Ecto neural progenitor cell (in vitro differentiated cells): ENCODE measurements around the gene FAHD2A.
"Not testable (repeated sequence)": the region's sequence is repeated elsewhere in the genome, so short reads cannot be mapped to it uniquely, and the experiment has no call there.

Experiments
- DNase-seq: peaks from one replicate; pipeline ENCODE4 v3.0.0-alpha.2; 2018; ENCODE audit warnings: low spot score

The FAHD2A gene

GRCh38 chr2:95402370-95403203 is at the start of gene FAHD2A:
TSS of gene FAHD2A (plus strand) at chr2:95402708. CDS start at chr2:95405559, 2,851 bp downstream.
- peak; percentile 97 for DNase-seq

GRCh38 chr2:95353055-95353575 is 49.4 kb upstream of the FAHD2A start:
- peak; percentile 26 for DNase-seq

- peak; percentile 29 for DNase-seq
Measured at GRCh38 chr2:95353613-95354468, 48.7 kb upstream of the FAHD2A start.

- DNase-seq = no peak
Measured at GRCh38 chr2:95354469-95354901, 48.0 kb upstream of the FAHD2A start.

- DNase-seq = peak; percentile 20
Measured at GRCh38 chr2:95354925-95355324, 47.6 kb upstream of the FAHD2A start.

GRCh38 chr2:95355486-95355885 is 47.0 kb upstream of the FAHD2A start:
- not testable (repeated sequence) for DNase-seq

GRCh38 chr2:95356821-95357700 is 45.4 kb upstream of the FAHD2A start:
- peak; percentile 23 for DNase-seq

- peak; percentile 17 for DNase-seq
Measured at GRCh38 chr2:95357717-95358280, 44.7 kb upstream of the FAHD2A start.

GRCh38 chr2:95359031-95359430 is 43.5 kb upstream of the FAHD2A start:
- DNase-seq = no peak

GRCh38 chr2:95359501-95359930 is 43.0 kb upstream of the FAHD2A start:
- peak; percentile 33 for DNase-seq

GRCh38 chr2:95361216-95361980 is 41.1 kb upstream of the FAHD2A start:
- peak; percentile 14 for DNase-seq

- no peak for DNase-seq
Measured at GRCh38 chr2:95362486-95362885, 40.0 kb upstream of the FAHD2A start.

- no peak for DNase-seq
Measured at GRCh38 chr2:95366514-95366913, 36.0 kb upstream of the FAHD2A start.

- DNase-seq = no peak
Measured at GRCh38 chr2:95372216-95372829, 30.2 kb upstream of the FAHD2A start.

GRCh38 chr2:95372845-95373244 is 29.7 kb upstream of the FAHD2A start:
- DNase-seq = no peak

GRCh38 chr2:95374029-95374428 is 28.5 kb upstream of the FAHD2A start:
- no peak for DNase-seq

GRCh38 chr2:95374451-95374920 is 28.0 kb upstream of the FAHD2A start:
- DNase-seq = no peak

GRCh38 chr2:95374921-95375471 is 27.5 kb upstream of the FAHD2A start:
- DNase-seq = no peak

GRCh38 chr2:95375532-95376150 is 26.9 kb upstream of the FAHD2A start:
- no peak for DNase-seq
